NCI-H748 (cell line): ENCODE measurements around the gene ITGAD.

ENCODE experiments used
- DNase-seq: peaks from one replicate; lab custom pipeline; 2025; ENCODE audit not compliant: unreplicated experiment; lab: John Stamatoyannopoulos, UW

The ITGAD gene

DNA sequence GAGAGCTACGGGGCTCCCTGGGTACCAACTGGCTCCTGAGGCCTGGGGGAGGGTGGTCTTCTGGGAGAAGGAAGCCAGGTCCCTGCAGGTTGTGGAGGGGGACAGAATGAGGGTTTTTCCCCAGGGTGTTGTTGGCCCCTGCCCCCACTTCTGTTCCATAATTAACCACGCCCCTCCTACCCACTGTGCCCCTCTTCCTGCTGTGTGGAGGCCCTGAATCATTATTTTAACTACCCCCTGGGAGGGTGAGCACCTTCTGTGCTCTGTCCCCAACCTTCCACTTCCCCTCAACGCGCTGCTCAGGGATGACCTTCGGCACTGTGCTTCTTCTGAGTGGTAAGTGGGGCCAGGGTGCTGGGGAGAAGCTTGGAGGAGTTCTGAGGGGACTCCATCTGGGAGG lies at the start of gene ITGAD:
TSS of gene ITGAD (plus strand) at position 280 of the 400 bp plus-strand sequence. CDS start at position 306, 26 bp downstream.
- no peak for DNase-seq

DNA sequence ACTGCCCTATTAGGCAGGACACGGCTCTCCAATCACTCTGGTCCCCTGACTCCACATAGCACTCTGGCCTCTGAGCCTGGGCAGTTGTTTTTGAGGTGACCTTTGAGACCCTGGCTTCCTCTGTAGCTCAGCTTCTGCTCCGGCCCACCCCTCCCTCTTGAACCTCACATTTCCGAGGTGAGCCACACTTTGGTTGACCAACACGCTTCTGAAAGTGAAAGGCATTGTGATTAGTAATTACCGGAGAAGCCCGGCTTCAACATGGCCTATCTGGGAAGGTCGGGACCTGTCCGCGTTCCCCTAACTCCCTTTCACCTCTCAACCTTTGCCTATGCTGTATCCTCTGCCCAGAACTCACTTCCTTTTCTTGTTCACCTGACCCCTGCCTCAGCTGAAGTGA lies 48.4 kb upstream of the ITGAD start:
- DNase-seq = no peak

DNA sequence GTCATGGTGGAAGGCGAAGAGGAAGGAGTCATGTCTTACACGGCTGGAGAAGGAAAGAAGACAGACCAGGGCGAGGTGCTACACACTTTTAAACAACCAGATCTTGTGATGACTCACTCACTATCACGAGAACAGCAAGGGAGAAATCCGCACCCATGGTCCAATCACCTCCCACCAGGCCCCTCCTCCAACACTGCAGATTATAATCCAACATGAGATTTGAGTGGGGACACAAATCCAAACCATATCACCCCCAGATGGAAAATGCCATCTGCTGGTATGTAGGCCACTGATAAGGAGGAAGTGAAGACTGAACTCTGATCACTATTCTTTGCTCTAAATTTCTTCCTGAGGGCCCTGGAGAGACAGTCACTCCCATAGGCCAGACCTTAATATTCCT lies 45.7 kb upstream of the ITGAD start:
- DNase-seq = no peak

DNA sequence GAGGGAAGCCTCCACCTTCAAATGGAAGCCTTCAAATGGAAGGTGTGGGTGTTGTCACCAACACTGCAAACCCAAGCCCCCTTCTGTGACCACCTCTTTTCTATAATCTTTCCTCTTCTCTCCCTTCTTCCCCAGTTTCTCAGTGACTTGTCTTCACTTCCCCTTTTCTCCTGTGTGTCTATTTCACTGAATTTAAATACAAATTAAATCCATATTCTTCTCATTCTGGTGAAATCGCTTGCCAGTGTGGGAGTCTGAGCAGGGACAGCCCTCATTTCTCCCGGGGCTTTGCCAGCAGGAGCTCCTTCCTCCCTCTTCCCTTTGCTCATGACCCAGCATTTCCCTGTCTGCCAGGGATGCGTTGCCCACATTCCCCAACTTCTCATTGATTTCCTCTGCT lies 44.6 kb upstream of the ITGAD start:
- no peak for DNase-seq

DNA sequence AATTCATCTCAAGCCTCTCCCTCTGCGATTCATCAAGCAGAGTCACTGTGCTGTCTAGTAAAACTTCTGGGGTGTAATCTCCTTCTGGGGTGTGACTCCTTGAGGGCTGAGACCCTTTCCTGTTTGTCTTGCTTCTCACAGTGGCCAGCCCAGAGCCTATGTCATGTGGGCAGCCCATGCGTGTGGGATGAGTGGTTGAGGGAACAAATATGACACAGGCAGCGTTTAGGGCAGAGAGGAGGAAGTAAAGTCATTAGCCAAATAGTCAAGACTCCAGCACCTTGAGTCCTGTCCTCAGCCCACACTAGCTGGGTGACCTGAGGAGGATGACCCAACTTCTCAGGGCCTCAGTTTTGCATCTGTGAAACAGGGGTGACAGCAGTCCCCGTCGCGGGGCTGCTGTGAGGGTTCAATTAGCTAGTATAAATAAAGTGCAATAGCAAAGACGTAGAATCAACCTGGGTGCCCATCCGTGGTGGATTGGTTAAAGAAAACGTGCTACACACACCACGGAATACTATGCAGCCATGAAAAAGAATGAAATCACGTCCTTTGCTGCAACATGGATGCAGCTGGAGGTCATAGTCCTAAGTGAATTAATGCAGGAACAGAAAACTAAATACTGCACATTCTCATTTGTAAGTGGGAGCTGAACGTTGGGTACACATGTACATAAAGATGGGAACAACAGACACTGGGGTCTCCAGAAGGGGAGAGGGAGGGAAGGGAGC lies 42.7 kb upstream of the ITGAD start:
- no peak for DNase-seq

DNA sequence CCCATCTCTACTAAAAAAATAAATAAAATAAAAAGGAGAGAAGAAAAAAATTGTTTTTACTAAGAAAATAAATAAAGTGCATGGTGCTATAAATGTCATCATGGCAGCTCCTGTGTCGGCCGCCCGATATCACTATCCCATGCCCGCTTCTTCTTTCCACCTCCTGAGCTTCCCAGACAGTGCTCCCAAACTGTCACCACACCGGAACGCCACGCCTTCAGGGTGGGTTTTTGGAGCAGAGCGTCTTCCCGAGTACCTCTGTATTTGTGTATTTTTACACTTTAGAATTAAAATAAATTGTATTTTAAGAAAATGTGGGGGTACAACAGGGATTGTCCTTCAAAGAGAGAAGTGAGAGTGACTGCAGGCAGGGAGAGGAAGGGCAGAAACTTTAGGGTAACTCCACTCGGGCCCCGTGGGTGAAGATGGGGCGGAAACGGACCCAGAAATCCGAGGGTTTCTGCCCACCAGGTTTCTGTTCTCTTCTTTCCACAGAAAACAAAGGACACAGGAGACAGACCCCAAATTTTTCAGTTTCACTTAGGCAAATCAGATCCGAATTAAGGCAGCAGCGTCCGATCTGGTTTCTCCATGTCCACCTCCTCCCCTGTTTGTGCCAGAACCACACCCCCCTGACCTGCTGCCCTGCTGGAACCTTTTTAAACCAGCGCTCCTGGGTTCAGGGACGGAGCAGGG lies 41.7 kb upstream of the ITGAD start:
- DNase-seq = no peak

DNA sequence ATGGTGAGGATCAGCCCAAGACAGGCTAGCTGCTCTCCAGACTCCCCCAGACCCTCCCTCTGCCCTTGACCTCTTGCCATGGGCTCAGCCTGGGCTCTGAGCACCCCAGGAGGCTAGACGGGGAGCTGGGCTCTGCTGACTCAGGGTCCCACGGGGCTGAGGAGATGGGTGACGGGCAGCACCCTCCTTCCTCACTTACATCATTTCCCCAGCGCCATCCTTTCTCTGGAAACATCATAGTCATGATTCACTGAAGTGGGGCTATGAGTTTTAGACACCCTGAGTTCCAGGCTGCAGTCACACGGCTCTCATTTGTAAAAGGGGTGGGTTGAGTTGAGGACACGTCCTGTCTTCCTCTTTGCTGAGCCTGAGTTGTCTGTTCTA lies 41.2 kb upstream of the ITGAD start:
- DNase-seq = no peak

DNA sequence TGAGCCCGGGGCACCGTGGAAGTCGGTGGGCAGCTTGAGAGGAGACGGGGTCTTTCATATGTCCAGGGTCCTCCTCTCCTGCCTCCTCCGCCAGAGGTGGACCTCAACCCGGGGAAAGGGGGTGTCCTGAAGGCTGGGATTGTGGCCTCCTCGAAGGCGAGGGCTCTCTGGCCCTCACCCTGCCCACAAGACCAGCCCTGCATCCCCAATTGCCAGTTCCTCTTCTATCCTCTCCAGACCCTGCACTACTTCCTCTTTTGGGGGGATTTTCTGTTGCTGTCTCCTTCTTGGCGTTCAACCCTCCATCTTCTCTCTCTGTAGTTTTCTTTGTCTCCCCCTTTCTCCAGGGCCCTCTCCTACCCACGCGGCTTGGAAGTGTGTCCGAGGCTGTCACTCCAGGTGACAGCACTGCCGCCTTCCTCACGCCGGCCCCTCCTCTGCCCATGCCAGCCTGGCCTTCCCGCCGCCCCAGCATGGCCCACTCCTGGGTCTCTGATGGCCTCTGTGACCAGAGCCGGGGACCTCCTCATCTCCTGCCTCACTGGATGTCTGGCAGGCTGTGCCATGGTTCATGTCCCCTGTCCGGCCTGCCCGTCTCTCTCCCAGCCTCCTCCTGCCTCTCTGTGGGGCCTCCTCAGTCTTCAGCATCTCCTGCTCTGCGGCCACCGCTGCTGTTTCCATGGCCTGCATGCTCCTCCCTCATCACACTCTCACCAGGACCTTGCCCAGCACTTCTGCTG lies 40.6 kb upstream of the ITGAD start:
- no peak for DNase-seq

DNA sequence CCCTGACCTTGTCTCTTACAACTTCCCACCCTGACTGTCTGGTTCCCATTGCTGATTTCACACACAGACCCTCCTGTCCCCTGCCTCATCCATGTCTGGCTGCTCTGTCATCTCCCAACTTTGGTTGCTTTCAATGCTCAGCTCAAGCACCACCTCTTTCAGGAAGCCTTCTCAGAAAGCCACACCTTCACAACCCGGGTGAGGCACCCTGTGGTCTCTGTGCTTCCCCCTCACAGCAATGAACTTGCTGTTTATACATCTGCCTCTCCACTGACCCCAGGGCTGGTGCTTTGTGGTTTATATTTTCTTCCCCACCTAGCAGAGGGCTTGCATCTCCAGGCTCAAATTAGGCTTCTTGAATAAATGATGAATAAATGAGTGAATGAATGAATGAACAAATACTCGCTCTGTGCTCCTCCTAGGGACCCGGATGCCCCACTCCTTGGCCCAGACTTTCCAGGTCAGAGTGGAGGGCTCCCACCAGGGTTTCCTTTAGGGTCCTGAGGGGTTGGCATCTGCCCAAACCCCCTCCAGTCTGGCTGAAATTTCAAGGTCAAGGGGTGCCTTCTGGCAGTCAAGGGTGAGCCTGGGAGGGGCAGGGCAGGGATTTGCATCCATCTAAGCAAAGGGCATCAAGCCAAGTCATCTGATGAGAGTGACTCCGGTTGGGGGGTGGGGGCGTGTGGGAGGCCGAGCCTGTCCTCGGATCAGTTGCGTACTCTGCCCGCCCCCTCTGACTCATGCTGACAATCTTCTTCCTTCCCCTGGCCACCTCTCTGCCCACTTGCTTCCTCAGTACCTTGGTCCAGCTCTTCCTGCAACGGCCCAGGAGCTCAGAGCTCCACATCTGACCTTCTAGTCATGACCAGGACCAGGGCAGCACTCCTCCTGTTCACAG lies 38.5 kb upstream of the ITGAD start, which contains the start of gene ITGAX:
TSS of gene ITGAX (plus strand) at position 783 of the 898 bp plus-strand sequence. CDS start at position 862, 79 bp downstream.
- DNase-seq = no peak

DNA sequence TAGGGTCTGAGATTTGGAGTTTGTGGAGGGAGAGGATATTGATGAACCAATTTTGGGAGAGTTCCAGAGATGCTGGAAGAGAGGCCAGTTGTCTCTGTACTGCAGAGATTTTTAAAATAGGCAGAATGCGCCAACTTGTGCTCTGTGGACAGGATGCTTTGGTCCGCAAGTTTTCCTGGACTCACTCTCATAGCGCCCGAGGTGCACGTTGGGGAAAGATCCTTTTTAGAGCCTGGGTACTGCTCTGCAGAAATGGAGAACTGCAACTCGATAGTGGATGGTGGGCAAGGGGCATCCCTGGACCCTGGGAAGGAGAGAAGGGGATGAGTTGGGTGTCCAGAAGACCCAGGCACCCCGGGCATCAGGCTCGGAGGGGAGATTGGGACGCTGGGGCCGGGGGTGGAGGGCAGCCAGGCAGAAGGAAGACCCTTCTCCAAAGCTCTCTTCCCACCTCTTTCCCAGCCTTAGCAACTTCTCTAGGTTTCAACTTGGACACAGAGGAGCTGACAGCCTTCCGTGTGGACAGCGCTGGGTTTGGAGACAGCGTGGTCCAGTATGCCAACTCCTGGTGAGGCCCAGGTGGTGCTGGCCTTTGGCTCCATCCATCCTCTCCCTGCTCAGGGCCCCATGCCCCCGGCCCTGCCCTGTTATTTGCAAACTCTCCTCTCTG lies 37.6 kb upstream of the ITGAD start:
- DNase-seq = no peak

DNA sequence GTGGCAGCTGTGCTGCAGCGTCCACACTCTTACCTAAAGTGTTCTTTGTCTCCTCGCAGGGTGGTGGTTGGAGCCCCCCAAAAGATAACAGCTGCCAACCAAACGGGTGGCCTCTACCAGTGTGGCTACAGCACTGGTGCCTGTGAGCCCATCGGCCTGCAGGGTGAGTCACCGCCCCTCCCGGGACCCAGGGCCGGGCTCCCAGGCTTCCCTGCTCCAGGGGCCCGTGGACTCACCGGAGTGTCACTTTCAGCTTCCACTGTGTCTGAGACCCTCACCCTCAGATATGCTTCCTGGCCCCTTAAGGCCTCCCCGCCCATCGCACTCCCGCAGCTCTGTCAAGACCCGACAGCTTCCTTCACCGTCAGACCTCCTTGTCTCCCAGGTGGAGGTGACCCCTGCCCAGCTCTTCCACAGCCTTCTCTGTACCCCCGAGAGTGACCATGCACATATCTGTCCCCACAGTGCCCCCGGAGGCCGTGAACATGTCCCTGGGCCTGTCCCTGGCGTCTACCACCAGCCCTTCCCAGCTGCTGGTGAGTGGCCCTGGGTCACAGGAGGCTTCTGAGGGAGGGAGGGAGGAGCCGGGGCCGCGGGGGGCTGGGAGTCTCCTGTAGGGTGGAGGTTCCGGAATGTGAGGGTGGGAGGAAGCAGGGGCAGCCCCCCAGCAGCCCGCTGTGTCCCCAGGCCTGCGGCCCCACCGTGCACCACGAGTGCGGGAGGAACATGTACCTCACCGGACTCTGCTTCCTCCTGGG lies 36.4 kb upstream of the ITGAD start:
- no peak for DNase-seq

DNA sequence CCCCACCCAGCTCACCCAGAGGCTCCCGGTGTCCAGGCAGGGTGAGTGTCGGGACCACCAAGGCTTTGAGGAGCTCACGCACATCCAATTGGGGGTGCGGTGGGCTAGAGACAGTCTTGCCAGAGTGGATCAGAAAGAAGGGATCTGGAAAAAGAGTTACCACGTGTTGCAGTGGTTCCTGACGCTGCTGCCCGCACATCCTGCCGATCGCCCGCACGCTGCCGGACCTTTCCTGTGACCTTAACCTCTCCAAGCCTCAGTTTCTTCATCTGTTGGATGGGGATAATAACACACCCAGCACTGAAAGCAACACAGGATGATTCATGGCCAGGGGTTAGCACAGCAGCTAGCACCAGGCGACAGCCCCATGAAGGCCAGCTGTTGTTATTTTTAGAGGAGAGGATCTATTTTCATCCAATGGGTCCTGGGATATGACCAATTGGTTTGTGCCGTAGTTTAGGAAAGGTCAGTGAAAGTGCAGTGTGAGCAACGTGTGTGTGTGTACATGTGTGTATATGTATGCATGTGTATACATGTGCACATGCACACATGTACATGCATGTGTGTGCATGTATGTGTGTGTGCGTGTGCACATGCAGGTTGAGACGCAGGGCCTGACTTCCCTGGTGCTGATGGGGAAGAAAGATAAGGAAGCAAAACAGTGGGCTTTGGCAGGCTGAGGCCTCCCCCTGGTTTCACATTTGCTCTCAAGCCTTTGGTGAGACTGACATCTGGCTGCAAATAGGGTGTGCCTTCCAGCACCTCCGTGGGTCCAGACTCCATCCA lies 35.6 kb upstream of the ITGAD start:
- DNase-seq = no peak

DNA sequence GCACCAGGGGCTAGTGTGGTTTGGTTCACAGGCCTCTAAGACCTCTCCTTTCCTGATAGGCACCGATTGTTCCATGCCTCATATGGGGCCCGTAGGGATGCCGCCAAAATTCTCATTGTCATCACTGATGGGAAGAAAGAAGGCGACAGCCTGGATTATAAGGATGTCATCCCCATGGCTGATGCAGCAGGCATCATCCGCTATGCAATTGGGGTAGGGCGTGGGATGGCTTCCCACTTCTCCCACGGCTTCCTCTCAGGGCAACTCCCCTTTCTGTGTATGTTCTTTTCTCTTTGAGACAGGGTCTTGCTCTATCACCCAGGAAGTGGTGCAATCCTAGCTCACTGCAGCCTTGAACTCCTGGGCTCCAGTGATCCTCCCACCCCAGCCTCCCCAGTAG lies 32.9 kb upstream of the ITGAD start:
- no peak for DNase-seq

DNA sequence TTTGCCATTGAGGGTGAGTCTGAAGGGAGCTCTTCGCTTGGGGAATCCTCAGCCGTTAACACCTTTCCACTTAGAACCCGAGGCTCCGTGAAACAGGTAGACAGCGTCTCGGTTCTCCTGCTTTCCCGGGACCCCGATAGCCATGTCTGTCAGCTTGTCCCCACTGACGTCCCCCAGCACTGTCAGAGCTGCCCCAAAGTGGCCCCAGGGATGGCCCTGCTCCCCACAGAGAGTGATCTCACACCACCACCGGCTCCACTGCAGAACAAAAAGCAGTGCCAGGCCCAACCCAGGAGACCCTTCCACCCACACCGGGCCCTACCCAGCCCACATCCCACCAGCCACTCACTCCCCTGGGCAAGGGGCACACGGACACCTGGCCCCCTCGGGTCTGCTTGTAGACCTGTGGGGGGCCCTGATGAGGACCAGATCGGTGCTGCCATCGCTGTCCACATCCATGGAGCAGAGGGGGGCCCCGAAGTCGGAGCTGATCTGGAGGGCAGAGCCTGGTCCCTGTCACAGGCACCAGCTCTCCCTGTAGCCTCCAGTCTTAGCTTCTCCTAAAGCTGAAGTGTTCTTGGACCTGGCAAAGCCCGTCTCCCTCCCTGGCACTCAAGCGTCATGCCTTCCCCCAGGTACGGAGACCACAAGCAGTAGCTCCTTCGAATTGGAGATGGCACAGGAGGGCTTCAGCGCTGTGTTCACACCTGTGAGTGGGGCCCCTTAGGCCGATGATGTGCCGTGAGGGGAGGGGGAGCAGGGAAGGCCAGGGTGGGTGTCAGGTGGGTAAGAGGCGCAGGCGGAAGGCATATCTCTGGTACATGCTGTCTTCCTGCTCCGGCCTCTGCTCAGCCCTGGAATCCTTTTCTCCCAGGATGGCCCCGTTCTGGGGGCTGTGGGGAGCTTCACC lies 31.7 kb upstream of the ITGAD start:
- DNase-seq = no peak

DNA sequence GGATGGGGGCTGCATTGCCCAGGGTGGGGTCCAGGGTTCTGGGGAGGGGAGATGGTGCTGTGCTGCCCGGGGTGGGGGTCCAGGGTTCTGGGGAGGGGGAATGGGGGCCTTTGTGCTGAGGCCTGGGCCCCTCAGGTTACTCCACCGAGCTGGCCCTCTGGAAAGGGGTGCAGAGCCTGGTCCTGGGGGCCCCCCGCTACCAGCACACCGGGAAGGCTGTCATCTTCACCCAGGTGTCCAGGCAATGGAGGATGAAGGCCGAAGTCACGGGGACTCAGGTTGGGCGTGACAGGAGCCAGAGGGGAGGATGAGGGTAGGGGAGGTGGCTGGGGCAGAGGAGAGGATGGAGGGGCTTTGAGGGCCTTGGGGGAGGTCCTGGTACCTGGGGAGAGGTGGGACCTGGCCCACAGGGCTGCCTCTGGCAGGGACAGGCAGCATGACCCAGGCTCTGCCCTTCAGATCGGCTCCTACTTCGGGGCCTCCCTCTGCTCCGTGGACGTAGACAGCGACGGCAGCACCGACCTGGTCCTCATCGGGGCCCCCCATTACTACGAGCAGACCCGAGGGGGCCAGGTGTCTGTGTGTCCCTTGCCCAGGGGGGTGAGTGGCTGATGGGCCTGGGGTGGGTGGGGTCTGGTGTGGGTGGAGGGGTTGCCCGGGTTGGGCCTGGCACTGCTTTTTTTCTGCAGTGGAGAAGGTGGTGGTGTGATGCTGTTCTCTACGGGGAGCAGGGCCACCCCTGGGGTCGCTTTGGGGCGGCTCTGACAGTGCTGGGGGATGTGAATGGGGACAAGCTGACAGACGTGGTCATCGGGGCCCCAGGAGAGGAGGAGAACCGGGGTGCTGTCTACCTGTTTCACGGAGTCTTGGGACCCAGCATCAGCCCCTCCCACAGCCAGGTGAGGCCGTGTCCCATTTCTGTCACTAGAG lies 30.4 kb upstream of the ITGAD start:
- DNase-seq = no peak

DNA sequence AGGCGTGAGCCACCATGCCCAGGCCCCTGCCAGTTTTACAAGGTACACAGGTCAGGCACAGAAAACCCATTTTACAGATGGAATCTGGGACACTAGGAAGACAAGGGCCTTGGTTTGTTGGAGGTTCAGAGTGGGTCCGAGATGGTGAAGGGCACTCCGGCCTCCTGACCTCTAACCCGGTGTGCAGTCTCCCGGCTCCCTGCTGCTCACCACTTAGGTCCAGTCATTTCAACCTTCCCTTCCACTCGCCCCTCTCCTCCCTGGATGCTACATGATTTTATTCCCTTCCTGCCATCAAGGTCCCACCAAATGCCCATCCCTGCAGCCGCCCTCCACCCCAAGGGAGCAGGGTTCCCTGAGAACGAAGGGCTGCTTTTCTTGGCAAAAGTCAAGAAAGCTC lies 29.4 kb upstream of the ITGAD start:
- no peak for DNase-seq

DNA sequence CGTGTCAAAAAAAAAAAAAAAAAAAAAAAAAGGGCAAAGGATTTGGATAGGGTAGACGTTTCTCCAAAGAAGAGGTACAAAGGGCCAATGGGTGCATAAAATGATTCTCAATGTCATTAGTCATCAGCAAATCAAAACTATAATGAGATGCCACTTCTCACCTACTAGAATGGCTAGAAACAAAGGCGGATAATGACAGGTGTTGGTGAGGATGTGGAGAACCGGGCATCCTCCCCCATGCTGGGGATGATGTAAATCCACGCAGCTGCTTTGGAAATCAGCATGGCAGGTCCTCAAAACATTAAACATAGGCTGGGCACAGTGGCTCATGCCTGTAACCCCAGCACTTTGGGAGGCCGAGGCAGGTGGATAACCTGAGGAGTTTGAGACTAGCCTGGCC lies 28.7 kb upstream of the ITGAD start:
- peak; percentile 0 for DNase-seq
